ENCODE data around the gene IL15RA.

DNA sequence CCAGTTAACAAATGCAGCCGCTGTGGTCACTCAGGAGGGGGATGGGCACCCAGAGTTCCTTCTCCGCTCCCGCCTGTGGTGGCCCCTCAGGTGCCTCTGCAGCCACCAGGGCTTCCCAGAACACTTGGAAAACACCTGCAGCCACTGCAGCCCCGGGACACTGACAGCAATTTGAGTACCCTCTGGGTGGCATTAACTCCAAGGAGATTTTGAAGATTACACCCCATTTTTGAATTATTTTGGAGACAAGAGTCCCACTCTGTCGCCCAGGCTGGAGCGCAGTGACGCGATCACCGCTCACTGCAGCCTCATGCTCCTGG is 32.2 kb downstream of the IL15RA start:
- TF ChIP-seq CTCF (IDR thresholded peaks at IDR 0.05; ENCODE audit: insufficient read depth, low read length) = no peak
- no peak for TF ChIP-seq GABPA (IDR thresholded peaks at IDR 0.05; ENCODE audit: low read depth)
- TF ChIP-seq POLR2AphosphoS5 (IDR thresholded peaks at IDR 0.05; ENCODE audit: low read depth) = no peak
- no peak for TF ChIP-seq REST (IDR thresholded peaks at IDR 0.05; ENCODE audit: insufficient replicate concordance, low read depth)
